Ishikawa (cell line): Measurements from ENCODE around the gene PLSCR1.

Experiments used
- CEBPB ChIP-seq: IDR thresholded peaks from 2 replicates; pipeline ENCODE4 v1.6.1; 2012
- CREB1 ChIP-seq: IDR thresholded peaks from 2 replicates; pipeline ENCODE4 v1.6.1; 2012; ENCODE audit warnings: low read depth
- EGR1 ChIP-seq: IDR thresholded peaks from 2 replicates; pipeline ENCODE4 v1.6.1; 2012
- EP300 ChIP-seq: IDR thresholded peaks from 2 replicates; pipeline ENCODE4 v1.6.1; 2012; ENCODE audit warnings: borderline replicate concordance
- FOXM1 ChIP-seq: IDR thresholded peaks from 2 replicates; pipeline ENCODE4 v1.6.1; 2012; ENCODE audit warnings: low read depth, borderline replicate concordance
- MAX ChIP-seq: IDR thresholded peaks from 2 replicates; pipeline ENCODE4 v1.6.1; 2012
- NFIC ChIP-seq: IDR thresholded peaks from 2 replicates; pipeline ENCODE4 v1.6.1; 2012
- RAD21 ChIP-seq: IDR thresholded peaks from 2 replicates; pipeline ENCODE4 v1.6.1; 2012; ENCODE audit warnings: low read depth
- TAF1 ChIP-seq: IDR thresholded peaks from 2 replicates; pipeline ENCODE4 v1.6.1; 2012; ENCODE audit warnings: low read depth, mild to moderate bottlenecking
- TCF12 ChIP-seq: IDR thresholded peaks from 2 replicates; pipeline ENCODE4 v1.6.1; 2012; ENCODE audit warnings: low read depth
- TEAD4 ChIP-seq: IDR thresholded peaks from 2 replicates; pipeline ENCODE4 v1.6.1; 2012
- USF1 ChIP-seq: IDR thresholded peaks from 2 replicates; pipeline ENCODE4 v1.6.1; 2012
- YY1 ChIP-seq: IDR thresholded peaks from 2 replicates; pipeline ENCODE4 v1.6.1; 2012; ENCODE audit warnings: low read depth
- ZBTB7A ChIP-seq: IDR thresholded peaks from 2 replicates; pipeline ENCODE4 v1.6.1; 2012; ENCODE audit warnings: low read depth
- TF ChIP-seq, protein P1 (sequence below): IDR thresholded peaks from 2 replicates; pipeline ENCODE4 v1.6.1; 2012; ENCODE audit warnings: low read depth, mild to moderate bottlenecking

Gene PLSCR1

GRCh38 chr3:146499701-146500100, 44.7 kb downstream of the PLSCR1 start:
- TF ChIP-seq USF1, result no peak
- TF ChIP-seq TEAD4, result no peak
- TF ChIP-seq NFIC, result no peak
- TF ChIP-seq FOXM1, result no peak
- no peak for TF ChIP-seq ZBTB7A
- no peak for TF ChIP-seq CEBPB
- no peak for TF ChIP-seq YY1
- no peak for TF ChIP-seq TCF12
- TF ChIP-seq EP300, result no peak
- no peak for TF ChIP-seq CREB1
- TF ChIP-seq RAD21, result no peak
- TF ChIP-seq, protein P1, sequence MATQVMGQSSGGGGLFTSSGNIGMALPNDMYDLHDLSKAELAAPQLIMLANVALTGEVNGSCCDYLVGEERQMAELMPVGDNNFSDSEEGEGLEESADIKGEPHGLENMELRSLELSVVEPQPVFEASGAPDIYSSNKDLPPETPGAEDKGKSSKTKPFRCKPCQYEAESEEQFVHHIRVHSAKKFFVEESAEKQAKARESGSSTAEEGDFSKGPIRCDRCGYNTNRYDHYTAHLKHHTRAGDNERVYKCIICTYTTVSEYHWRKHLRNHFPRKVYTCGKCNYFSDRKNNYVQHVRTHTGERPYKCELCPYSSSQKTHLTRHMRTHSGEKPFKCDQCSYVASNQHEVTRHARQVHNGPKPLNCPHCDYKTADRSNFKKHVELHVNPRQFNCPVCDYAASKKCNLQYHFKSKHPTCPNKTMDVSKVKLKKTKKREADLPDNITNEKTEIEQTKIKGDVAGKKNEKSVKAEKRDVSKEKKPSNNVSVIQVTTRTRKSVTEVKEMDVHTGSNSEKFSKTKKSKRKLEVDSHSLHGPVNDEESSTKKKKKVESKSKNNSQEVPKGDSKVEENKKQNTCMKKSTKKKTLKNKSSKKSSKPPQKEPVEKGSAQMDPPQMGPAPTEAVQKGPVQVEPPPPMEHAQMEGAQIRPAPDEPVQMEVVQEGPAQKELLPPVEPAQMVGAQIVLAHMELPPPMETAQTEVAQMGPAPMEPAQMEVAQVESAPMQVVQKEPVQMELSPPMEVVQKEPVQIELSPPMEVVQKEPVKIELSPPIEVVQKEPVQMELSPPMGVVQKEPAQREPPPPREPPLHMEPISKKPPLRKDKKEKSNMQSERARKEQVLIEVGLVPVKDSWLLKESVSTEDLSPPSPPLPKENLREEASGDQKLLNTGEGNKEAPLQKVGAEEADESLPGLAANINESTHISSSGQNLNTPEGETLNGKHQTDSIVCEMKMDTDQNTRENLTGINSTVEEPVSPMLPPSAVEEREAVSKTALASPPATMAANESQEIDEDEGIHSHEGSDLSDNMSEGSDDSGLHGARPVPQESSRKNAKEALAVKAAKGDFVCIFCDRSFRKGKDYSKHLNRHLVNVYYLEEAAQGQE, result no peak
- TF ChIP-seq MAX, result no peak
- TF ChIP-seq TAF1, result no peak
- TF ChIP-seq EGR1, result no peak

DNA sequence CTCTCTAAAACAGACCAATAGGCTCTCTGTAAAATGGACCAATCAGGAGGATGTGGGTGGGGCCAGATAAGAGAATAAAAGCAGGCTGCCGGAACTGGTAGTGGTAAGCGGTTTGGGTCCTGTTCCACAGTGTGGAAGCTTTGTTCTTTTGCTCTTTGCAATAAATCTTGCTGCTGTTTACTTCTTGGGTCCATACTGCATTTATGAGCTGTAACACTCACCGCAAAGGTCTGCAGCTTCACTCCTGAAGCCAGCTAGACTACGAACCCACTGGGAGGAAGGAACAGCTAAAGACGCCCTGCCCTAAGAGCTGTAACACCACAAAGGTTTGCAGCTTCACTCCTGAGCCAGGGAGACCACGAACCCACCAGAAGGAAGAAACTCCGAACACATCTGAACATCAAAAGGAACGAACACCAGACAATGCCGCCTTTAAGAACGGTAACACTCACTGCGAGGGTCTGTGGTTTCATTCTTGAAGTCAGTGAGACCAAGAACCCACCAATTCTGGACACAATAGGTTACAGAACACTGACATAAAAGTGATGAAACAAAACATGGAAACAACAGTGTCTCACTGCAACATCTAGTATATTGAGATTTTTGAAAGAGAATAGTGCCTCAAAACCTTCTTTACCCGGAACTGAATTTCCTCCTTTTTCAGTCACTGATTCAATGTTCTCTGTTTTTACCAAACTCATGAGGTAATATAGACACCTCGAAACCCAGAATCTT, 46.2 kb downstream of the PLSCR1 start:
- TF ChIP-seq EGR1, result no peak
- TF ChIP-seq, protein P1, result no peak

GRCh38 chr3:146496726-146497125, 47.7 kb downstream of the PLSCR1 start:
- TF ChIP-seq EP300, result no peak

GRCh38 chr3:146496251-146496650, 48.2 kb downstream of the PLSCR1 start:
- TF ChIP-seq TAF1, result no peak
- TF ChIP-seq TEAD4, result no peak
- TF ChIP-seq YY1, result no peak
- TF ChIP-seq, protein P1, result no peak

- TF ChIP-seq RAD21 (no peak), TCF12 (no peak), EP300 (no peak), USF1 (no peak), FOXM1 (no peak), ZBTB7A (no peak), TAF1 (no peak), NFIC (no peak), EGR1 (no peak), MAX (no peak), CEBPB (no peak), YY1 (no peak), CREB1 (no peak), TEAD4 (no peak)
- TF ChIP-seq, protein P1, result no peak
These were observed 50.6 kb downstream of the PLSCR1 start for GRCh38 chr3:146493761-146494160.
